ENCODE results near the gene CDKN2B-AS1. TPM values are rescaled to one million over a fixed set of nuclear protein-coding genes. Genes with fewer than 3 reads are reported as not detected.

CDKN2B-AS1 gene
- total RNA-seq, 1 experiment from 2014 or later = 0.24 TPM

DNA sequence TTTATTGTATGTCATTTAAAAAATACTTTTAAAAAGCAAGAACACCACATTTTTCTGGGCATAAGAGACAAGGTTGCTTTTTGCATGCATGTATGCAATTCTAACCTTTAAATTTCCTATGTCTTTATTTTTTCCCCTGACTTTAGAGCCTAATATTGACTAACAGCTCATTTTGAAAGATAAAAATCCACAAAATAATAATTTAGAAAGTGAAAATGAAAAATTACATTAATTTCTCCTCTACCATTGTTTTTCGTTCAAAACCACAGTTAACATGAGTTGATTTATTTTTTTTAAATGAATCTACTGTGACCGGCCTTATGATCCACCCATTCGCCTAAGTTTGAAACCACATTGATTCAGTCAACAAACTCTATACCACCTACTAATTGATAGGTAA, 152.0 kb downstream of the CDKN2B-AS1 start:
- H3K4me1 Mint-ChIP-seq = no peaks in the 10 kb centered on the region
- H3K36me3 Mint-ChIP-seq = no peaks in the 10 kb centered on the region
- no peak overlapping the region for H3K4me3 Mint-ChIP-seq
- TF ChIP-seq, protein P1, sequence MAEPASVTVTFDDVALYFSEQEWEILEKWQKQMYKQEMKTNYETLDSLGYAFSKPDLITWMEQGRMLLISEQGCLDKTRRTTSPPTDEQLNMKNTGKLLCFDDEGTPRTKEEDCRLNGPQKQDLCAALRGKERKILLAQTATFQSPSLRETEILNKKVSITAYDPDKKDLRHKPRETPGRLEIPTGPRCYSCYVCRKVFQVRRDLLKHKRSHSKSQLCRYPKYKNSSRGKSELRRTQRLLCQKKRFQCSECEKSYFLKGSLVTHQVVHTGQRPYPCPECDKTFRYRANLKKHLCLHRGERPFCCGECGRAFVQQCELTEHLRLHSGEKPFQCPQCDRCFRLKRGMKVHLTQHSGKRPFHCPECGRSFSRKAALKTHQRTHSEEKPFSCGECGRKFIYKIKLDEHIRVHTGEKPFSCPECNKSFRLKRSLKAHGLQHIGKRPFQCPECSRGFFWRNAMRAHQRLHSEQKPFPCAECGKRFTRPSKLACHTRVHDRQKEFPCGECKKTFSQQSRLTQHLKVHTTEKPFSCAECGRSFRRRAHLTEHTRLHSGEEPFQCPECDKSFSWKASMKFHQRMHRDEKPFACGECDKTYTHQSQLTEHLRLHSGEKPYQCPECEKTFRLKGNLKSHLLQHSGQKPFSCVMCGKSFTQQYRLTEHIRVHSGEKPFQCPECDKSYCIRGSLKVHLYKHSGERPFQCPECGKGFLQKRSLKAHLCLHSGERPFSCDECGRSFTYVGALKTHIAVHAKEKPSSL (CRISPR knock-in tag; conservative IDR thresholded peaks at IDR 0.05) = no peak
- TF ChIP-seq ESRRA (CRISPR knock-in tag; IDR thresholded peaks at IDR 0.05; ENCODE audit: borderline replicate concordance) (no peak), FOXK1 (CRISPR knock-in tag; IDR thresholded peaks at IDR 0.05) (no peak), ZNF219 (CRISPR knock-in tag; IDR thresholded peaks at IDR 0.05; ENCODE audit: borderline replicate concordance) (no peak), FOXJ3 (CRISPR knock-in tag; IDR thresholded peaks at IDR 0.05; ENCODE audit: borderline replicate concordance) (no peak), RELA (CRISPR knock-in tag; IDR thresholded peaks at IDR 0.05; ENCODE audit: borderline replicate concordance) (no peak), ELF4 (CRISPR knock-in tag; IDR thresholded peaks at IDR 0.05; ENCODE audit: low read depth) (no peak), KAT7 (CRISPR knock-in tag; IDR thresholded peaks at IDR 0.05; ENCODE audit: borderline replicate concordance) (no peak)
- TF ChIP-seq, protein P2, sequence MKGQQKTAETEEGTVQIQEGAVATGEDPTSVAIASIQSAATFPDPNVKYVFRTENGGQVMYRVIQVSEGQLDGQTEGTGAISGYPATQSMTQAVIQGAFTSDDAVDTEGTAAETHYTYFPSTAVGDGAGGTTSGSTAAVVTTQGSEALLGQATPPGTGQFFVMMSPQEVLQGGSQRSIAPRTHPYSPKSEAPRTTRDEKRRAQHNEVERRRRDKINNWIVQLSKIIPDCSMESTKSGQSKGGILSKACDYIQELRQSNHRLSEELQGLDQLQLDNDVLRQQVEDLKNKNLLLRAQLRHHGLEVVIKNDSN (CRISPR knock-in tag; IDR thresholded peaks at IDR 0.05) = no peak
- TF ChIP-seq, protein P3, sequence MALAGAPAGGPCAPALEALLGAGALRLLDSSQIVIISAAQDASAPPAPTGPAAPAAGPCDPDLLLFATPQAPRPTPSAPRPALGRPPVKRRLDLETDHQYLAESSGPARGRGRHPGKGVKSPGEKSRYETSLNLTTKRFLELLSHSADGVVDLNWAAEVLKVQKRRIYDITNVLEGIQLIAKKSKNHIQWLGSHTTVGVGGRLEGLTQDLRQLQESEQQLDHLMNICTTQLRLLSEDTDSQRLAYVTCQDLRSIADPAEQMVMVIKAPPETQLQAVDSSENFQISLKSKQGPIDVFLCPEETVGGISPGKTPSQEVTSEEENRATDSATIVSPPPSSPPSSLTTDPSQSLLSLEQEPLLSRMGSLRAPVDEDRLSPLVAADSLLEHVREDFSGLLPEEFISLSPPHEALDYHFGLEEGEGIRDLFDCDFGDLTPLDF (CRISPR knock-in tag; IDR thresholded peaks at IDR 0.05) = no peak
- TF ChIP-seq, protein P4, sequence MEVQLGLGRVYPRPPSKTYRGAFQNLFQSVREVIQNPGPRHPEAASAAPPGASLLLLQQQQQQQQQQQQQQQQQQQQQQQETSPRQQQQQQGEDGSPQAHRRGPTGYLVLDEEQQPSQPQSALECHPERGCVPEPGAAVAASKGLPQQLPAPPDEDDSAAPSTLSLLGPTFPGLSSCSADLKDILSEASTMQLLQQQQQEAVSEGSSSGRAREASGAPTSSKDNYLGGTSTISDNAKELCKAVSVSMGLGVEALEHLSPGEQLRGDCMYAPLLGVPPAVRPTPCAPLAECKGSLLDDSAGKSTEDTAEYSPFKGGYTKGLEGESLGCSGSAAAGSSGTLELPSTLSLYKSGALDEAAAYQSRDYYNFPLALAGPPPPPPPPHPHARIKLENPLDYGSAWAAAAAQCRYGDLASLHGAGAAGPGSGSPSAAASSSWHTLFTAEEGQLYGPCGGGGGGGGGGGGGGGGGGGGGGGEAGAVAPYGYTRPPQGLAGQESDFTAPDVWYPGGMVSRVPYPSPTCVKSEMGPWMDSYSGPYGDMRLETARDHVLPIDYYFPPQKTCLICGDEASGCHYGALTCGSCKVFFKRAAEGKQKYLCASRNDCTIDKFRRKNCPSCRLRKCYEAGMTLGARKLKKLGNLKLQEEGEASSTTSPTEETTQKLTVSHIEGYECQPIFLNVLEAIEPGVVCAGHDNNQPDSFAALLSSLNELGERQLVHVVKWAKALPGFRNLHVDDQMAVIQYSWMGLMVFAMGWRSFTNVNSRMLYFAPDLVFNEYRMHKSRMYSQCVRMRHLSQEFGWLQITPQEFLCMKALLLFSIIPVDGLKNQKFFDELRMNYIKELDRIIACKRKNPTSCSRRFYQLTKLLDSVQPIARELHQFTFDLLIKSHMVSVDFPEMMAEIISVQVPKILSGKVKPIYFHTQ (CRISPR knock-in tag; IDR thresholded peaks at IDR 0.05) = no peak
- TF ChIP-seq, protein P5, sequence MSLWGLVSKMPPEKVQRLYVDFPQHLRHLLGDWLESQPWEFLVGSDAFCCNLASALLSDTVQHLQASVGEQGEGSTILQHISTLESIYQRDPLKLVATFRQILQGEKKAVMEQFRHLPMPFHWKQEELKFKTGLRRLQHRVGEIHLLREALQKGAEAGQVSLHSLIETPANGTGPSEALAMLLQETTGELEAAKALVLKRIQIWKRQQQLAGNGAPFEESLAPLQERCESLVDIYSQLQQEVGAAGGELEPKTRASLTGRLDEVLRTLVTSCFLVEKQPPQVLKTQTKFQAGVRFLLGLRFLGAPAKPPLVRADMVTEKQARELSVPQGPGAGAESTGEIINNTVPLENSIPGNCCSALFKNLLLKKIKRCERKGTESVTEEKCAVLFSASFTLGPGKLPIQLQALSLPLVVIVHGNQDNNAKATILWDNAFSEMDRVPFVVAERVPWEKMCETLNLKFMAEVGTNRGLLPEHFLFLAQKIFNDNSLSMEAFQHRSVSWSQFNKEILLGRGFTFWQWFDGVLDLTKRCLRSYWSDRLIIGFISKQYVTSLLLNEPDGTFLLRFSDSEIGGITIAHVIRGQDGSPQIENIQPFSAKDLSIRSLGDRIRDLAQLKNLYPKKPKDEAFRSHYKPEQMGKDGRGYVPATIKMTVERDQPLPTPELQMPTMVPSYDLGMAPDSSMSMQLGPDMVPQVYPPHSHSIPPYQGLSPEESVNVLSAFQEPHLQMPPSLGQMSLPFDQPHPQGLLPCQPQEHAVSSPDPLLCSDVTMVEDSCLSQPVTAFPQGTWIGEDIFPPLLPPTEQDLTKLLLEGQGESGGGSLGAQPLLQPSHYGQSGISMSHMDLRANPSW (CRISPR knock-in tag; conservative IDR thresholded peaks at IDR 0.05; ENCODE audit: low read depth) = no peak
- TF ChIP-seq, protein P6, sequence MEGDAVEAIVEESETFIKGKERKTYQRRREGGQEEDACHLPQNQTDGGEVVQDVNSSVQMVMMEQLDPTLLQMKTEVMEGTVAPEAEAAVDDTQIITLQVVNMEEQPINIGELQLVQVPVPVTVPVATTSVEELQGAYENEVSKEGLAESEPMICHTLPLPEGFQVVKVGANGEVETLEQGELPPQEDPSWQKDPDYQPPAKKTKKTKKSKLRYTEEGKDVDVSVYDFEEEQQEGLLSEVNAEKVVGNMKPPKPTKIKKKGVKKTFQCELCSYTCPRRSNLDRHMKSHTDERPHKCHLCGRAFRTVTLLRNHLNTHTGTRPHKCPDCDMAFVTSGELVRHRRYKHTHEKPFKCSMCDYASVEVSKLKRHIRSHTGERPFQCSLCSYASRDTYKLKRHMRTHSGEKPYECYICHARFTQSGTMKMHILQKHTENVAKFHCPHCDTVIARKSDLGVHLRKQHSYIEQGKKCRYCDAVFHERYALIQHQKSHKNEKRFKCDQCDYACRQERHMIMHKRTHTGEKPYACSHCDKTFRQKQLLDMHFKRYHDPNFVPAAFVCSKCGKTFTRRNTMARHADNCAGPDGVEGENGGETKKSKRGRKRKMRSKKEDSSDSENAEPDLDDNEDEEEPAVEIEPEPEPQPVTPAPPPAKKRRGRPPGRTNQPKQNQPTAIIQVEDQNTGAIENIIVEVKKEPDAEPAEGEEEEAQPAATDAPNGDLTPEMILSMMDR (IDR thresholded peaks at IDR 0.05) = no peak
- TF ChIP-seq, protein P7, sequence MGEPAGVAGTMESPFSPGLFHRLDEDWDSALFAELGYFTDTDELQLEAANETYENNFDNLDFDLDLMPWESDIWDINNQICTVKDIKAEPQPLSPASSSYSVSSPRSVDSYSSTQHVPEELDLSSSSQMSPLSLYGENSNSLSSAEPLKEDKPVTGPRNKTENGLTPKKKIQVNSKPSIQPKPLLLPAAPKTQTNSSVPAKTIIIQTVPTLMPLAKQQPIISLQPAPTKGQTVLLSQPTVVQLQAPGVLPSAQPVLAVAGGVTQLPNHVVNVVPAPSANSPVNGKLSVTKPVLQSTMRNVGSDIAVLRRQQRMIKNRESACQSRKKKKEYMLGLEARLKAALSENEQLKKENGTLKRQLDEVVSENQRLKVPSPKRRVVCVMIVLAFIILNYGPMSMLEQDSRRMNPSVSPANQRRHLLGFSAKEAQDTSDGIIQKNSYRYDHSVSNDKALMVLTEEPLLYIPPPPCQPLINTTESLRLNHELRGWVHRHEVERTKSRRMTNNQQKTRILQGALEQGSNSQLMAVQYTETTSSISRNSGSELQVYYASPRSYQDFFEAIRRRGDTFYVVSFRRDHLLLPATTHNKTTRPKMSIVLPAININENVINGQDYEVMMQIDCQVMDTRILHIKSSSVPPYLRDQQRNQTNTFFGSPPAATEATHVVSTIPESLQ (CRISPR knock-in tag; IDR thresholded peaks at IDR 0.05) = no peak
- ChIA-PET POLR2A (no interaction called here), CTCF (no interaction called here)
- DNase-seq (ENCODE audit: low spot score) (no peak), ATAC-seq (no peak)
- no peak overlapping the region for H3K27ac Mint-ChIP-seq
- no peaks in the 10 kb centered on the region for H3K27me3 Mint-ChIP-seq (ENCODE audit: low read depth)
- H3K9me3 Mint-ChIP-seq = no peaks in the 10 kb centered on the region
